Heart right ventricle (tissue), 16 donors: ENCODE data around the gene GAD1. TPM values are rescaled to one million over a fixed set of nuclear protein-coding genes. Genes with fewer than 3 reads are reported as not detected.

ENCODE experiments used
- ATAC-seq, 8 donors: fragments of 200-7000 bp; cut with Tn5 transposase; one replicate each; pipeline ENCODE4 v1.9.1; 2020; ENCODE audit warnings: mild to moderate bottlenecking in 8 of 8, moderate library complexity in 8 of 8, moderate number of reproducible peaks in 1 of 8
- DNase-seq, 2 donors: peaks; one replicate each; pipeline ENCODE4 v3.0.0-alpha.2; 2020
- H3K27ac ChIP-seq, 10 donors: fragments of 200-600 bp; sonication (generic) in 2 of 10; one replicate each; pipeline versions ENCODE4 v1.5.0 to v1.8.0; 2020 to 2022; ENCODE audit warnings: mild to moderate bottlenecking in 3 of 10
- H3K27me3 ChIP-seq, 7 donors: fragments of 200-600 bp; one replicate each; pipeline ENCODE4 v1.8.0; 2021 to 2022; ENCODE audit warnings: mild to moderate bottlenecking in 2 of 7
- H3K36me3 ChIP-seq, 9 donors: fragments of 200-600 bp; sonication (generic) in 1 of 9; one replicate each; pipeline versions ENCODE4 v1.5.0 to v1.8.0; 2020 to 2022; ENCODE audit warnings: mild to moderate bottlenecking in 2 of 9
- H3K4me1 ChIP-seq, 9 donors: fragments of 200-600 bp; sonication (generic) in 1 of 9; one replicate each; pipeline versions ENCODE4 v1.5.0 to v1.8.0; 2020 to 2022; ENCODE audit warnings: mild to moderate bottlenecking in 4 of 9
- H3K4me3 ChIP-seq, 10 donors: fragments of 200-600 bp; sonication (generic) in 2 of 10; one replicate each; pipeline versions ENCODE4 v1.5.0 to v1.8.0; 2020 to 2022; ENCODE audit warnings: mild to moderate bottlenecking in 7 of 10, moderate library complexity in 2 of 10
- H3K9me3 ChIP-seq, 11 donors: fragments of 200-600 bp in 10 of 11; sonication (generic) in 2 of 11; one replicate each; pipeline versions ENCODE4 v1.5.0 to v1.8.0; 2013 to 2022; ENCODE audit warnings: mild to moderate bottlenecking in 2 of 11, control low read depth in 1 of 11, moderate library complexity in 1 of 11
- WGBS, 2 donors: extraction: QIAGEN DNeasy Blood & Tissue Kit; methylation state at CpG; one replicate each; pipeline ENCODE4 v1.1.7; 2013; ENCODE audit warnings: inconsistent platforms in 1 of 2; 5-methylcytosine and 5-hydroxymethylcytosine counted together
- intact Hi-C, 10 donors: fragments of 100-400 bp; cut with DNase I; formaldehyde crosslinking; loops; one replicate each; pipeline versions ENCODE4 v1.11.1 to v1.14.2; 2022
- polyA plus RNA-seq, 2 donors: library from polyadenylated mRNA; stranded (reverse); fragments of 200-250 nt; gene quantifications; one replicate each; pipeline ENCODE4 v1.2.3, GENCODE V29; 2013
- total RNA-seq, 10 donors: library from RNA; stranded (reverse); fragmentation: NEBNext Ultra II Directional in 3 of 10; extraction: Animal tissue kit (Norgen Biotek cat#: 25700) in 3 of 10; gene quantifications; one replicate each; pipeline versions ENCODE4 v1.2.1 to v1.2.4, GENCODE V29; 2021 to 2023
- TF ChIP-seq, protein P1 (sequence below), 9 donors: fragments of 200-600 bp; sonication (generic) in 2 of 9; IDR thresholded peaks; one replicate each; pipeline versions ENCODE4 v1.5.0 to v1.8.0; 2021 to 2022; ENCODE audit warnings: antibody characterized with exemption in 9 of 9, mild to moderate bottlenecking in 5 of 9, moderate library complexity in 1 of 9
- donor health status: Arrhythmogenic right ventricular cardiomyopathy.
- donor health status: ischemic (EF 13 %, LVEDD 7.1; RV severe dilation, severe dysfunction).
- donor health status: healthy with polysubstance abuse.
- donor health status: DM: no; HTN: yes; CAD: no.
- donor health status: DM: no; HTN: no; CAD: no.
- donor health status: ischemic (EF 25% LVEDD 6.9; RV normal size, moderate dysfunction).
- donor health status: ischemic (EF 25% LVEDD 5.7; RV mildly dilated, moderate dysfunction).
- donor health status: healthy.
- donor health status: DM: yes; HTN: yes; CAD: no.
- donor health status: Ischemic cardiomyopathy.
- donor health status: ischemic (EF 35%, LVEDD 5.7; RV mildly dilated, moderate dysfunction).
- donor health status: nonischemic (EF 11% LVEDD 7.7; RV severe dilation, severe dysfunction).
- donor health status: DM: yes; HTN: yes; CAD: no.
- donor health status: PGD.
- donor health status: ischemic (EF 29% LVEDD 5.4; RV normal size, mild dysfunction).
- donor health status: nonischemic (EF 23%, LVEDD 6.1; RV moderate dilation, normal function).

The GAD1 gene
- total and polyA plus RNA-seq, 12 donors = 0.03 to 0.15 (median 0.13) TPM; not detected in 9

DNA sequence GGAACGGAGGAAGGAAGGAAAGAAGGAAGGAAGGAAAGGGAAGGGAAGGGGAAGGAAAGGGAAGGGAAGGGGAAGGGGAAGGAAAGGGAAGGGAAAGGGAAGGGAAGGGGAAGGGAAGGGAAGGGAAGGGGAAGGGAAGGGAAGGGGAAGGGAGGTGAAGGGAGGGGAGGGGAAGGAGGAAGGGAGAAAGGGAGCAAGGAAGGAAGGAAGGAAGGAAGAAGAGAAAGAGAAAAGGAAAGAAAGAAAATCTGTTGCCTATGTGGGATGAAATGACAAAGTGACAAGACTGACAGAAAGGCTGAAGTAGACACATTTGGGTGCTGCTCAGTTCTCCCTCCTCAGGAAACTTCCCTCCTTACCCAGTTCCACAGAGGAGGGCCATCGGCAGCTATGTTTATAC is 66.1 kb downstream of the GAD1 start:
- WGBS, 2 donors = 69 to 76% methylated on average over 2 of the region's 2 CpGs
- Histone ChIP-seq H3K36me3 (no peaks in the 10 kb centered on the region), H3K4me1 (no peaks in the 10 kb centered on the region), H3K27me3 (peaks cover 0 to 14% (median 0%) of the 10 kb centered on the region in 7 donors), H3K27ac (no peak overlapping the region), H3K9me3 (no peaks in the 10 kb centered on the region), H3K4me3 (no peak overlapping the region)
- DNase-seq = no peak
- intact Hi-C loops = no loop called here
- no peak for ATAC-seq
- TF ChIP-seq, protein P1, sequence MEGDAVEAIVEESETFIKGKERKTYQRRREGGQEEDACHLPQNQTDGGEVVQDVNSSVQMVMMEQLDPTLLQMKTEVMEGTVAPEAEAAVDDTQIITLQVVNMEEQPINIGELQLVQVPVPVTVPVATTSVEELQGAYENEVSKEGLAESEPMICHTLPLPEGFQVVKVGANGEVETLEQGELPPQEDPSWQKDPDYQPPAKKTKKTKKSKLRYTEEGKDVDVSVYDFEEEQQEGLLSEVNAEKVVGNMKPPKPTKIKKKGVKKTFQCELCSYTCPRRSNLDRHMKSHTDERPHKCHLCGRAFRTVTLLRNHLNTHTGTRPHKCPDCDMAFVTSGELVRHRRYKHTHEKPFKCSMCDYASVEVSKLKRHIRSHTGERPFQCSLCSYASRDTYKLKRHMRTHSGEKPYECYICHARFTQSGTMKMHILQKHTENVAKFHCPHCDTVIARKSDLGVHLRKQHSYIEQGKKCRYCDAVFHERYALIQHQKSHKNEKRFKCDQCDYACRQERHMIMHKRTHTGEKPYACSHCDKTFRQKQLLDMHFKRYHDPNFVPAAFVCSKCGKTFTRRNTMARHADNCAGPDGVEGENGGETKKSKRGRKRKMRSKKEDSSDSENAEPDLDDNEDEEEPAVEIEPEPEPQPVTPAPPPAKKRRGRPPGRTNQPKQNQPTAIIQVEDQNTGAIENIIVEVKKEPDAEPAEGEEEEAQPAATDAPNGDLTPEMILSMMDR (IDR thresholded peaks at IDR 0.05) = no peak

DNA sequence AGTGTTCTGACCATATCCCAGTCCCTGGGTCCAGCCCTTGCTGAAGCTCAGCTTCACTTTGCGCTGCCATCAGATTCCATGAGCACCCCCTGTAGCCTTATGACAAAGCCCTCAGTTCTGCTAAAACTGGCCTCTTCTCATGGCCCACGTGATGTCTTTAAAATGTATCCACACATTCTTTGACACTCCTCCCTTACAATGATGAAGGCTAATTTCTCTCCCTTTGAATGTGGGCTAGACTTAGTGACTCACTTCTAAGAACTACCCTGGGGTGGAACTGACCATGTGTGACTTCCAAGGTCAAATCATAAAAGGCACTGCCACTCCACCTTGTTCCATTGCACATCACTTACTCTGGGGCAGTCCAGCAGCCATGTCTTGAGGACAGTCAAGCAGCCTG is 67.0 kb downstream of the GAD1 start:
- DNase-seq = no peak
- TF ChIP-seq, protein P1 (IDR thresholded peaks at IDR 0.05) = no peak
- Histone ChIP-seq H3K4me3 (no peak overlapping the region), H3K27ac (no peak overlapping the region), H3K27me3 (peaks cover 0 to 14% (median 0%) of the 10 kb centered on the region in 7 donors), H3K36me3 (no peaks in the 10 kb centered on the region), H3K9me3 (no peaks in the 10 kb centered on the region), H3K4me1 (no peaks in the 10 kb centered on the region)
- ATAC-seq = no peak
- 86 to 91% methylated on average over 2 of the region's 2 CpGs for WGBS, 2 donors
- intact Hi-C loops = no loop called here

DNA sequence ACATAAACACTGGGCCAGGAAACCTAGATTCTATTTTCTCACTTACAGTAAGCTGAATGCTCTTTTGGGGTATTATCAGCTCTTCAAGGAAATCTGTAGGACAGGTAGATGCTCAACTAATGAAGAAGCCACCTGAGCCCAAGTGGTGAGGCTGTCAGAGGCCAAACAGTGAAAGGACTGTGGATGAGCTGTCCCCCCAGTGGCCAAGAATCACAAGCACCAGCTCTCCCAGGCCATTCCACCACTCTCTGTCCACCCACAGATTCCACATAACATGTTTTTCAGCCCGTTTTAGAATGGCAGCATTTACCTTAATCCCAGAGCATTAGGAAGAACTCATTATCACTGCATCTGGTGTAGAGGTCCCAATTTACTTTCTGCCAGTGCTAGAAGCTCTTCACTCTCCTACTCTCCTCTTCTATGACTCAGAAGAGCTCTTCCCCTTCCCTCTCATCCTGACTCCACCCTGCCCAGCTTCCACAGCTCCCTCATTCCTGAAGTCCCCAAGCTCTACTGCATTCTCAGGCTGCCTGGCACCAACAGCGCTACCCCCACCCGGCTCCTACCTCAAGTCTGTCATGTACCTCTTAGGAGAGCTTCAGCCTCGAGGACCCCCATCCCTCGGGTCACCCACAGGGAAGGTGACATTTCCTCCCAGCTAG is 68.6 kb downstream of the GAD1 start:
- no peak overlapping the region for H3K4me3 ChIP-seq
- no peaks in the 10 kb centered on the region for H3K36me3 ChIP-seq
- intact Hi-C loops = no loop called here
- WGBS, 2 donors = 75 to 80% methylated on average over 5 of the region's 5 CpGs
- H3K27ac ChIP-seq = no peak overlapping the region
- TF ChIP-seq, protein P1 (IDR thresholded peaks at IDR 0.05) = no peak
- no peaks in the 10 kb centered on the region for H3K9me3 ChIP-seq
- H3K27me3 ChIP-seq = peaks cover 0 to 14% (median 0%) of the 10 kb centered on the region in 7 donors
- ATAC-seq (no peak), DNase-seq (no peak)
- no peaks in the 10 kb centered on the region for H3K4me1 ChIP-seq

DNA sequence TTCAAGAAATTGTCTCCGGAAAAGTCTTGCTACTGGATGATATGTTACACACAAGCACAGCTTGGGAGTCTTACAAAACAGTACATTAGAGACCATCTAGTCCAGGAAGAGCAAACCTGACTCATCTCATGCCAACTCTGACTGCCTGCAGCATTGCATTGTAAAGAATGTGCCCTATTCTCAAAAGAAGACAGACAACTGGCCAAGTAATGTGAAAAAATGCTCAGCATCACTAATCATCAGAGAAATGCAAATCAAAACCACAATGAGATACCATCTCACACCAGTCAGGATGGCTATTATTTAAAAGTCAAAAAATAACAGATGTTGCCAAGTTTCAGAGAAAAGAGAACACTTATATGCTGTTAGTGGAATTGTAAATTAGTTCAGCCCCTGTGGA is 69.7 kb downstream of the GAD1 start:
- DNase-seq = no peak
- no peaks in the 10 kb centered on the region for H3K4me1 ChIP-seq
- intact Hi-C loops = no loop called here
- no peak overlapping the region for H3K4me3 ChIP-seq
- peaks cover 0 to 14% (median 0%) of the 10 kb centered on the region in 7 donors for H3K27me3 ChIP-seq
- TF ChIP-seq, protein P1 (IDR thresholded peaks at IDR 0.05) = no peak
- no peak overlapping the region for H3K27ac ChIP-seq
- WGBS, 2 donors = 94 to 98% methylated on average over 1 of the region's 1 CpG
- no peaks in the 10 kb centered on the region for H3K9me3 ChIP-seq
- H3K36me3 ChIP-seq = no peaks in the 10 kb centered on the region
- no peak for ATAC-seq
